Fibroblast of skin of back (primary cell): ENCODE data around the gene SERPINB5.

Experiments used
- DNase-seq: peaks from one replicate; pipeline ENCODE4 v3.0.0-alpha.2; 2013

SERPINB5 gene

DNA sequence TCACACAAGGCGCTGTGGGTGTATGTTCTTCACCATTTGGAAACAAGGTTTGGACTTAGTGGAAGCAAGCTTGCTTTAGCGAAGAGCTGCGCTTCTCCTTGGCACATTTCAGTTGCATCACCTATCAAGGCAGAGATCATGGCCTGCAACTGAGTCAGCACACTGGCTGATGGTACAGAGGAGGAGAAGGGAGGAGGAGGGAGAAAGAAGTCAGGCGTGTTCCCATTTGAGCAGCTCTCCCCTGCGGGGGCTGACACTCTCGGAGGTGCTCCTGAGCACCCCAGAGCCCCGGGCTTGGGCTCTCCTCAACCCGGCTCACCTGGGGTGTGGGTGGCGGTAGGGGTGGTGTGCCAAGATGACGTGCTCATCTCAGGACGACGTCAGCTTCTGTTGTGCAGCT, 6.0 kb upstream of the SERPINB5 start:
- DNase-seq = no peak

DNA sequence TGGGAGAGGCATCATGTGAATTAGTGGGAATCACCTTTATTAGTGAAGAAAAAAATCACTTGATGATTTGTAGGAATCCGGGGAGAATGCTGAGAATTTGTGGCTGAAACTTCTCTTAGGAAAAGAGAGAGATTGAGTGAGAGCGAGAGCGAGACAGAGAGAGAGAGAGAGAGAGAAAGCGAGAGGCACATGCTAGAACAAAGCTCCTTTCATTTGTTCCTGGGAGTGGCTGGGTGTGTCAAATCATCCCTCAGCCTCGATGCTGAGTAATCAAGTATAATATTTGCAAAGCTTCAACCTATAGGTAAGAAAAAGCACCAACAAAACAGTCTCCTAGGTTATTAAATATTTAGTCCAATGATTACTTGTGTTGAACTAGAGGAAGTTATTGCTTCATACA, 4.4 kb upstream of the SERPINB5 start:
- no peak for DNase-seq

DNA sequence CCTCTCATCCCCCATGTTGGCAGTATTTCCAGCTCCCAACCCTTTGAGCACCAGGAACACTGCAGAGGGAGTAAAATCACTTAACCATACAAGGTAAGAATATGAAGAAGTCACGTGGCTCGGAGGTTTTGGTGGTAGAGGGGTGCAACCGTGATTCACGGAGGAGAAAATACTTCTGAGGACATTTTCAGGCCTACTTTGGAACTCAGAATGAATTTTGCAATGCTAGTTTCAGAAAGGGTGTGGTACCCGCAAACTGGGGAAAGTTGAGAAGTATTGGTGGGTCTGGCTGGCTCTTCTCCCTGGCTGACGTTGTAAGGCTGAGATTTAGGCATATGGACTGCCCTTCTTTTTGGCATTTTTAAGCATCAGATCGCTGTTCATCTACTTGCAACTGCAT, 442 bp downstream of the SERPINB5 start:
- no peak for DNase-seq

DNA sequence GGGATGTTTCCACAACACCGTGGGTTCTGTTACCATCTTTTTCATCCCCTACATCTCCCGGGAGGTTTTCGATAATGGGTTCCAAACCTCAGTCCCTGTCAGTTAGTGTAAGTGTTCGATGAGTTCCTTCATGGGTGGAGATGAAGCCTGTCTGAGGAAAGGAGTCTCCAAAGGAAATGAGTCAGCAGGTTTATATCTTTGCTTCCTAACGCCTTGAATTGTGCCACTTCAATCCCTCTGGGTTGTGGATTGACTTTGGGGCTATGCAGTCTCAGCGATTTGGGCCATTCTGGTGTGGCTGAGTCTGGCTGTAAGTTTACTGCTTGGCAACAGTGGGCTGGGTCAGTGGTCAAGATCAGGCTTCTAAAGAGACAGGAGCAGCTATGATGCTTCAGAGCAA, 1.2 kb downstream of the SERPINB5 start:
- DNase-seq = peak; percentile 34

DNA sequence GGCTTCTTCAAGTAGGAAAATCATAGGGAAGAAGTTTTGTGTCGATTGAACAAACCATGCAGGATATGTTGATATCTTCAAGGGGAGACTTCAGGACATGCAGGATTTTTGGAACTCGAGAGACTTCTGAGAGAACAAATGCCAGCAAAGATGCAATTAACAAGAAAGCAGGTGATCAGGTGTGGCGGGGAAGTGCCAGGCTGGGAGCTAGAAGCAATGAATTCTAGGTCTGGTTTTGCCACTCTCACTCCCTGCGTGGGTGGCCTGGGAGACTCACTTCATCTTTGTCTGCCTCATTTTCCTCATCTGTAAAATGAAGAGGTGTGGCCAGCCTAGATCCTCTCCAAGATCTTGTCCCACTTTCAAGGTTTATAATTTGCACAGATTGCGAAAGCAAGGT, 3.1 kb downstream of the SERPINB5 start:
- DNase-seq = no peak

DNA sequence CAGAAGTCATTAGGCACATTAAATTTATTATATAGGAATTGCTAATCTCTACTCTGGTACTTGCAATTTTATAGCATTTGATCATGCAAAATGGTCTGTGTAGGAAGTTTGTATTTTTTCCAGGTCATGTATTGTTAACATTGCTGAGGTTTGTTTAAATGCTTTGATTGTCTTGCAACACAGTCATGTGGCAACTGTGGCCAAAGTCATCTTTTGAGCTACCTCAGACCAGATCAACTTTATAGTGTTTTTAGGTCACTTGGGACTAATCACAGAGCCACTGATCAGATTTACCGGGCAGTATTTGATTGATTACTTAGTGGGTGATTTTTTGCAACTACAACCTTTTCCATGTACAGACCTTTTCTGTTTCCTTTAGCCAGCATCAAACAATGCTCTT, 3.7 kb downstream of the SERPINB5 start:
- no peak for DNase-seq

DNA sequence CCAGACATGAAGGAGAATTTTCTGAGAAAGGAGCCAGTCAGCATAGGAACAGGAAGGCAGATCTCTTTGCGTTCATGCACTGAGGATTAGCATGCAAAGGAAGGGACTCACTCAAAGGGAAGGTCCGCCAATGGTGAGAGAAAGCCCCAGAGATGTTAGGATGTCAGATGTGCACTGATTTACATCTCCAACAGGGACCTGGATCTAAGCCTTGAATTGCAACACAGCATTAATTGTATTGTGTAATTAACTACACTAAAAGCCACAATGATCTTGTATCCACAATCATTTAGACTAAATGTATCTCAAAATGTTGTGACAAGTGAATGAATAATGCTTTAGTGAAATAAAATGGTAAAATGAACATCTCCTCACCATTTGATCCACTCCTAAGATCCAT, 4.2 kb downstream of the SERPINB5 start:
- no peak for DNase-seq

DNA sequence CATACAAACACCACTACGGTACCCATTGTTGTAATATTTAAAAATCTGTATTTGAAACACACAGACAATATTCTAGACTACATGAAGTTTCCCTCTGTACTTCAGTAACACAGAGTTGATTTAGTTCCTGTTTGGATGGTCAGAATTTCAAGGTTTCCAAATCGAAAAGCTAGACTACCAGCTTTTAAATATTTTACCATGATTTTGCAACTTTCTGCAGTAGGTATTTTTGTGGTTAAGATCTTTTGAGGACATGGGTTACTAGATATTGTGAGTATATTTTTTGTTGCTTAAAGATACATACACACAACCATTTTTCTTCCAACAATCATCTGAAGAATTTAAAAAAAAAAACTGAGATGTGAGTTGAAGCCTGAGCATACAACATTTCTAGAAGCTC, 10.9 kb downstream of the SERPINB5 start:
- DNase-seq = no peak

DNA sequence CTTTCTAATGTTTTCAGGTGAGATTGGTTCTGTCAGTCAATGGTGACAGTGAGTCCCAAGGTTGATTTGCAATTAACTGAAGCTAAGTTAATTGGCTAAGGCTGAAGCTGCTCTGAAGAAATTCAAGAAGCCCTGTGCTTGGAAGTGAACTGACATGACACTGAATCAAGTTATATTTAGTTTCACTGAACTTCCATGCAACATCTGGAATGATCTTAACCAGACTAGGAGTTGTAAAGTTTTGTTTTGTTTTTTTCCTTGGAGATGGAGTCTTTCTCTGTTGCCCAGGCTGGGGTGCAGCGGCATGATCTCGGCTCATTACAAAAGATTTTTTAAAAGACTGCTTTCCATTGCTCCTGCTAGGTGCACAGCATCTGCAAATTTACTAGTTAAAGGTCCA, 11.4 kb downstream of the SERPINB5 start:
- no peak for DNase-seq

DNA sequence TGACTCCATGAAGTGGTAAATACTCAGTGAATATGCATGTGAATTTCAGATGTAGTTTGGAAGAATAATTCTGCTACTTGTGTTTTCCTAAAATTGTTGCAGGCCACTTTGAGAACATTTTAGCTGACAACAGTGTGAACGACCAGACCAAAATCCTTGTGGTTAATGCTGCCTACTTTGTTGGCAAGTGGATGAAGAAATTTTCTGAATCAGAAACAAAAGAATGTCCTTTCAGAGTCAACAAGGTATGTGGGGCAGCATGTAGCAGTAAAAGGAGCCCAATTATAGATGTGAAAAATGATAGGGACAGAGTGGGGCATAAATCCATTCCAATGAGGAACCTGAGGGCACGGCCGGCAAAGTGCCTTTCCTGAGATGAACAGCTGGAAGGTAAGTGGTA, 16.1 kb downstream of the SERPINB5 start:
- no peak for DNase-seq

DNA sequence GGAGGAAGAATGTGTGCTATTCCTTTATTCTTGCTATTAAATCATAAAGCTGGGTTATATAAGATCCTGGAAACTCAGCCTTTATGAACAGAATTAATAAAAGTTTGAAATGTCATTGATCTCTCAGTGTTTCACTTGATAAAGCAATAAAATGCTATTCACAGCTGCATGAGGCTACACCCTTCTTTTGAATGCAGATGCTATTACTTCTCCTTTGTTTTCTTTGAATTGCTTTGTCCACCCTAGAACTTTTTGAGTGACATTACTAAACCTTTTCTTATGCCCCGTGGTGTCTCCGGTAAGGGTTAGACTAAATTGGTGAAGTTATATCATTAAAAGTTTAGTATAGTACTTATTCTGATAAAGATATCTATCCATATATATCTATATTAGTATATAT, 18.9 kb downstream of the SERPINB5 start:
- no peak for DNase-seq

DNA sequence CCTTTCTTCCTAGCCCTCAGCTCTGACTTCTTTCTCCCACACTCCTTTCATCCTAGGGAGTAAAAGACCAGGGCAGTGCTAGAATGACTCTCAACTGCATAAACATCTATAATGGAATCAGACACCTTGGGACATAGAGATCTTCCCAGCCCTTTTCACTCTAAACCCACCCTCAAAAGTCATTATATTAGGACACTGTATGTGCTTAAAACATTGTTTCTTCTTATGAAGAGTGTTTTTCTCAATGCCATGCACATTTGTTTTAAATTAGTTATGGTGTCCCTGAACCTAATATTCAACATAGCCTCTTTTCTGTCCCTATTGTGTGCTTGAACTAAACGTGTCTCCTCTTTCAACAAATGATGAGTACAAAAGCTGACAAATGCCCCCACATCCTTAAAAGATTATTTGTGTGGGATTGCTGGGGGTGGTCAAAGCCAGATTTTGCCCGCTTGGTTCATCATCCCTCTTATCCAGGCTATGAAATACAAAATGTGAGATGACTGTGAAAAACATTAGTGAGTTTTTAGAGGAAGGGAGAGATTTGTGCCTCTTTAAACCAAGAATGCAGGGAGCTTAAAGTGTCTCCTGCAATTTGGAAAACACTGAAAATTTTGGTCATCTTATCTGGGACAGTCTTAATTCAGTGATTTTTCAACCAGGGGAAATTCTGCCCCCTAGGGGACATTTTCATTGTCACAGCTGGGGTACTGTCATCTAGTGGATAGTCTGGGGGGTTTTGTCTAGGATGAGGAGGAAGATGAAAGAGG, 29.0 kb downstream of the SERPINB5 start:
- DNase-seq = peak; percentile 34

DNA sequence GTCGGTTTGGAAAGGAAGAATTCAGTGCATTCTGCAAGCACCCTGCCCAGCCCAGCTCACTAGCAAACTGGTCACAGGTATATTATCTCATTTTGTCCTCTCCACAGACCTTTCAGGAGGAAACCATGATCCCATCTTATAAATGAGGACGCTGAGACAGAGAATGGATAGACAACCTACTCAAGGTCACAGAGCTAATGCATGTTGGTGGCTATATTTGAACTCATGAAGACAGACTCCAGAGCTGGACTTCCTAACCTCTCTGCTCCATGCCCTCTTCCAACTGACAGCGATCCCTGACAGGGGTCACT, 29.5 kb downstream of the SERPINB5 start:
- no peak for DNase-seq

DNA sequence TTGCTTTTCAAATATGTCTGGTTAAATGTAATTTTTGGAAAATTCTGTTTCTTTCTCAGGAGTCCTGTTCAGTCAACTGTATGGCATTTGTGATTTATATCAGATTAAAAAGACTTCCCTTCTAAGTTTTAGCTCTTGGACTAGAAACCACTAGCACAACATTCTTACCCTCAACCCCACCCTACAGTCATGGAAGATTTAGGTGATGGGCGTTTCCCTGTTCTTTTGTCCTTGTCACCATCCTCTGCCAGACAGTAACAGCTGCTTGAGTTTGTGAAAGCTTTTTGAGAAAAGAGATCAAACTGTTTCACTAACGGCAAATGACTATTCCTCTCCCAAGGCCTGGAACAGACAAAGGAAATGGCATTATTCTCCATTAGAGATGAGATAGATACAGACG, 31.8 kb downstream of the SERPINB5 start:
- DNase-seq = peak; percentile 8

DNA sequence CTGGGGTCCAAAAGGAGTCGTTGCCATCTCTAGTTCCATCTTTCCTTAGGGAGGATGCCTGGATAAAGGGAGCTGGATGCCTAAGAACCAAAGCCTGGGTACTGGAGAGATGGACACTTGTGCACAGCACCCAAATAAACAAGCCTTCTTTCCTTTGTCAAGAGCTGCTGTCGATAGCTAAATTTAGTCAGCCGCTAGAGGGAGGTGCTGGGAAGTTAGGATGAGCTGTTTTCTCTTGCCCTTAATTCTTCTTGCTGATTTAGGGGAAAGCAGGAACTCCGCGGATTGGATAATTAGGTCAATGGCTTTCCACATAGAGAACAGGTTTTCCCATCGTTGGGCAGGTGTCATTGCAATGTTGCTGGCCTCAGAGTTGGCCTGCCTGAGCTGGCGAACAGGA, 34.5 kb downstream of the SERPINB5 start:
- peak; percentile 63 for DNase-seq

DNA sequence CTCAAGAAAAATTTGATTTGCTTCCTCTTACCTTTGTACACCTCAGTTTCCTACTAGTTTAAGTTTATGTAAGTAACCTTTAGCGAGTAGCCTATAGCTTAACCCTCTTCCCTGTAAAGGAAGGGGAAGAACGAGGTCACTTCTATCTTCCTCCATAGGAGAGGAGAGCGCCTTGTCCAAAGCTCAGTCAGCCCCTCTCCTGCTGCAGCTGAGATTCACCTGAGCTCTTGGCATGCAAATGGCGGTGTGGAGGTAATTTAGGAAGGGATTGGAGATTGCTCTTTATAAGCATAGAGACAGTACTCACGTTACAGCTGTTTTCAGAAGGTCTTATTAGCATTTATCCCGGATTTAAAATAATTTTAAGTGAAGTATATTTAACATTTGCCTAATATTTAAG, 37.6 kb downstream of the SERPINB5 start:
- no peak for DNase-seq

DNA sequence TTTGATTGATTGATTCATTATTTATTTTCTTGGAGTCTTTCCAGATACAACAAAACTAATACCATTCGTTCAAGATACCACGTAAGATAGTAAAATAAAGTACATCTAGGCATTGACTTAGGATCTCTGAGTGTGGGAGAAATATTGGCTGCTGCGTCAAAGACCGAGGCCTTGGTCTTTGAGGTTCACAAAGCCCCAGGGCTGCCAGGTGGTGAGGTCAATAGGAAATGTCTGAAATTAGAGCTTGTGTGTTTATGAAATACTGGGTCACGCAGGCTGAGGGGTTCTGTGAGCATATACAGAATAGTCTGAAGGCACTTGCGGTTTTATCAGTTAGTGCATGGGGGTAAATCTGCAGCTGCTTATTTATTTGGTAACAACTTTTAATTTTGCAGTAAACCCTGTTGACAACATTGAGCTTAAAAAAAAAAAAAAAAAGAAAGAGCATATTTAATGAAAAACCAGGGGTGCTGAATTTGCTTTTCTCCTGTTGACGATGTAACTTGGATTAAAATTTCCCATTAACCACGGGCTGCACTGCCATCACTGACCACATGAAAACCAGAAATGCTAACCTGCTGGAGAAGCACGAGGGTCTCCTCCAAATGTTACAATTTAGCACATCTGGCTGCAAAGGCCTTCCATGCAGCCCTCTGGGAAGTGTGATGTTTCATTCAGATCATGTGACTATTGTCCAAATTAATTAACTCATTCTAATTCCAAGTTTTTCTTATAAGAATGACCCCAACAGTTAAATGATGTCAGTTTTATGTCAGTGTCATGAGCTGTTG, 38.3 kb downstream of the SERPINB5 start:
- DNase-seq = no peak

DNA sequence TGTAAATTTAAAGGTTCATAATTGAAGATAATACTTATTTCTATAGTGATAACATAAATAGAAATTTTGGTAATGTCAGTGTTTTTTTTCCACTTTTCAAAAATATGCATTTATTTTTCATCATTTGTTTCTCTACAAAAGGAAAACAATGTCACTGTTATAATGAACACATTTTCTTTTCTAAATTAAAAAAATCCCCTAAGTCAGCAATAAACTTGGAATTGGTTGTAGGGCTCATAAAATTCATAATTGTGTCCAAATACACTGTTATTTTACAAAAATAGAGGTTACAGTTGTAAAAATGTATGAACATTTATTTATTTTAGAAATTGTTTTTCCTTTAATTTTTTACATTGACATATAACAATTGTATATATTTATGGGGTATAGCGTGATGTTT, 39.0 kb downstream of the SERPINB5 start:
- DNase-seq = no peak

DNA sequence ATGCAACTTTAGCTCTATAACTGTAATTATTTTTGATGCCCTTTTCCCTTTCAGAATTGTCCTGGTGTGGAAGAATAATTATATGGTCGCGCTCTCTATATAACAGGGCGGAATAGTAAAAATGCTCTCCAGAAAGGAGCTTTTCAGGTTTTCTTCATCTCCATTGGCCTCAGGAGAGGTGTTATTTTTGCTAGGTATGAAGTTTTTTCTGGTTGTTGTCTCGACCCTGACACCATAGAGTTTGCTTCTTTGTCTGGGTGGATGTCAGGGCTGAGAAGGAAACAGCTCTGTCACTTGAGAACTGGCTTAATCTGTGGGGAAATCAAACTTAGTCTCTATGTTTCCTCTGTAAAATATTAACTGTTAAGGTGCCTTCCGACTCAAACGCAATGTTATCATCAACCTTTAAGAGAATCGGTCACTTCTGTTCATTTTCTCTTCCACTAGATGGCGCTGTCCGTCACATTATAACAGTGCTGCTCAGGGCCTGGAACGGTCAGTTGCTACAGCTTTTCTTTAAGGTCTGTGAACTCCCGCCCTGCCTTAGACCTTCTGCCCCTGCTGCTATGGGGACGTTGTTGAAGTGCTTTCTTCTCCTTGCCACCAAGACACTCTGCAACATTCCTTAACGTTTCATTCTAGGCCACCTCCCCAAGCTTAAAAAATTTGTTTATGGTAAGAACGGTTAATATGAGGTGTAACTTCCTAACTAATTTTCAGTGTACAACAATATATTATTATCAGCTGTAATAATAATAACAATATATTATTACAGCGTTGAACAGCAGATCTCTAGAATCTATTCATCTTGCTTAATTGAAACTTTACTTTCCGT, 41.6 kb downstream of the SERPINB5 start:
- DNase-seq = peak; percentile 72

DNA sequence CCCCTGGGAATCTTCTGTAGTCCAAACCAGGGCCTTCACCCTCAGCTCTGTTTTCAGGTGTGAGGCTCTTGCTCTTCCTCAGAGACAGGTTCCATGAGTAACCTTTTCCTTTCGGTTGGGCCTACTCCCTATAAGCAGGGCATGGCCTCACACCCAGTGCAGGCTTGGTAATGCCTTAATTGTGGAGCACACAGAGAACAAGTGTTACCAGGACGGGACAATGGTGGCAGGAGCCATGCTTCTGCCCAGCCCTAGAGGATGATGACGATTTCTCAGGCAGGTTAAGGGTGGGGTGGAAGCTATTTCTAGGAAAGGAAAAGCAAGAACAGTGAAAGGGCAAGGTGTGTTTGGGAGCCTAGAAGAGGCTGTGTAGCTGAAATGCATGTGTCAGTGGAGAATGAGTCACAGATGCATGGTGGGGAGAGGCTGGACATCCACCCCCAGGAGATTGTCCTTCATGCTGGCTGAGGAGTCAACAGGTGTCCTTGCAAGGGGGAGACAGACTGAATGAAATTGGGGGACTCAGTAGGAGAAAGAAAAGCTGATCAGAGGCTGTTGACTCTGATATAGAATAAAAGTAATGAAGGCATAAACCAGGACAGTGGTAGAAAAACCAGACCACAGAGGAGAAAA, 43.4 kb downstream of the SERPINB5 start:
- DNase-seq = no peak

DNA sequence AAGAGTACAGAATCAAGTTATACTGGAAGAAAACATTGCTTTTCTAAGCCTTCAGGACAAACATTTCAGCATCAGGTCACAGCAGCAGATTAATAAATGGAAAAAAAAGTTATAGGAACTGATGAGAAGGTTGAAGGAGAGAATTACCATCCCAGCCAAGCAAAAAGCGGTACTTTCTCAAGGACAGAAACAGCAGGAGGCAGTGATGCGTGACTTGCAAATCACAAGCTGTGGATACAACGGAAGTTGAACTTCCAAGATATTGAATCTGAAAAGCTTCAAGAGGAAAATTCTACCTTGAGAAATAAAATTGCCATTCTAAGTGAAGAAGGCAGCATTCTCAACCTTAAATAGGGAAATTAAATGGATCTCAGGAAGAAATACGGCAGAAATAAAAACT, 46.9 kb downstream of the SERPINB5 start:
- no peak for DNase-seq

DNA sequence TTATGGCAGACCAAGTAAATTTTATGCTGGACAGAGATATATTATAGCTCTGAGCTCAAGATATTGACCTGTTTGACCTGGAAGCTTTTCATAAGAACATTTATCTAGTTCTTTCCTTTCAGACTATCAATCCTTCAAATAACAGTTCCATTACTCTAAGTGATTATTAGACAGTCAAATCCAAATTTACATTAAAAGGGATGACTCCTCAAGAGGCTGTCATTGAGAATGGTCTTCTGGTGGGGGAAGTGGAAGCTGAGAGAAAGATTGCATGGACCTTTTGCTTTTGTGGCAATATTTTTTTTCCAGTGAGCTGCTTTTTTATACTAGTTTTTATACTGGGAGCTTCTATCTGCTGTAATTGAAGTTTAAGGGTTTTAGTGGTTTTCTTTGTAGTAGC, 50.5 kb downstream of the SERPINB5 start:
- DNase-seq = no peak

DNA sequence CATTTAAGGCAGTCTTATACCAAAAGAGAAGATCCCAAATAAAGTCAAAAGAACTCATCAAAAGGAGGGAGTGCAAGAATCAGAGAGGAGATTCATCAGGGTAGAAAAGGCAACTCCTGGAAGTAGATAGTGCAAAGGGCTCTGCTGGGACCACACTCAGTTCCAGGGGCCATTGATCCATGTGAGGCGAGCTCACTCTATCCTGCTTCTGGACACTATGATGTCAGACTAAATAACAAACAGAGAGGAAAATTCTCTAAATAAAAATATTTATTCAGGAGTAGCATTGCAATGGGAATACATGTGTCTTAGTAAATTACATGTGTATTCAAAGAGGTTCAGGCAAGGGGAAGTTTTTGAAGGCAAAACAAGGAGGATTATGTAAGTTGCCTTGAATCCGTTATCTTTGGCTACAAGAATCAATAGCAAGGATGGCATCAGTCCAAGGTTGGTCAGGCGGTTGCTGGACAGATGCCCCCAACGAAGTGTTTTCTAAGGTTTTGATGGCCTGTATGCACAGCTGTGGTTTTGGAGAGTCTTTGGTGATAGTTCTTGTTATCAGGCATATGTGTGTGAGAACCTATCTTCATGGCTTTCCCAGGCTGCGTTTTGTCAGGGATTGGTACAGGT, 52.2 kb downstream of the SERPINB5 start:
- DNase-seq = no peak
